GM12891 (cell line): ENCODE results near the gene MGAT3.
A peak's percentile ranks its signal among the peaks of the same experiment; 100 is the strongest.

ENCODE experiments used
- DNase-seq: peaks from one replicate; pipeline ENCODE4 v3.0.0; 2011; ENCODE audit warnings: low spot score; ENCODE audit not compliant: insufficient read length
- FAIRE-seq: peaks from 2 replicates; lab custom pipeline; 2011; peaks lifted over from hg19 to GRCh38; lab: Jason Lieb, UNC
- PAX5 ChIP-seq: IDR thresholded peaks from 2 replicates; pipeline ENCODE4 v1.6.1; 2011; ENCODE audit warnings: low read length, moderate library complexity, mild to moderate bottlenecking; ENCODE audit not compliant: insufficient read depth, severe bottlenecking
- POLR2A ChIP-seq: IDR thresholded peaks from 2 replicates; pipeline ENCODE4 v1.6.1; 2011; ENCODE audit warnings: low read depth, low read length, control low read depth
- POLR2AphosphoS5 ChIP-seq: IDR thresholded peaks from 2 replicates; pipeline ENCODE4 v1.6.1; 2011; ENCODE audit warnings: low read depth, low read length, control low read depth
- POU2F2 ChIP-seq: IDR thresholded peaks from 2 replicates; pipeline ENCODE4 v1.6.1; 2011; ENCODE audit warnings: low read depth, mild to moderate bottlenecking, control low read depth, low read length, moderate library complexity
- SPI1 ChIP-seq: IDR thresholded peaks from 2 replicates; pipeline ENCODE4 v1.6.1; 2011; ENCODE audit warnings: low read depth, low read length, control low read depth
- TAF1 ChIP-seq: IDR thresholded peaks from 2 replicates; pipeline ENCODE4 v1.6.1; 2011; ENCODE audit warnings: low read depth, low read length, control low read depth

MGAT3 gene

GRCh38 chr22:39457556-39458443 is 988 bp downstream of the MGAT3 start:
- no peak for TF ChIP-seq POLR2A
- TF ChIP-seq POLR2AphosphoS5 = no peak
- no peak for TF ChIP-seq TAF1
- no peak for TF ChIP-seq SPI1
- TF ChIP-seq POU2F2 = no peak
- no peak for TF ChIP-seq PAX5
- peak; percentile 68 for DNase-seq
- FAIRE-seq = peak; percentile 40

DNA sequence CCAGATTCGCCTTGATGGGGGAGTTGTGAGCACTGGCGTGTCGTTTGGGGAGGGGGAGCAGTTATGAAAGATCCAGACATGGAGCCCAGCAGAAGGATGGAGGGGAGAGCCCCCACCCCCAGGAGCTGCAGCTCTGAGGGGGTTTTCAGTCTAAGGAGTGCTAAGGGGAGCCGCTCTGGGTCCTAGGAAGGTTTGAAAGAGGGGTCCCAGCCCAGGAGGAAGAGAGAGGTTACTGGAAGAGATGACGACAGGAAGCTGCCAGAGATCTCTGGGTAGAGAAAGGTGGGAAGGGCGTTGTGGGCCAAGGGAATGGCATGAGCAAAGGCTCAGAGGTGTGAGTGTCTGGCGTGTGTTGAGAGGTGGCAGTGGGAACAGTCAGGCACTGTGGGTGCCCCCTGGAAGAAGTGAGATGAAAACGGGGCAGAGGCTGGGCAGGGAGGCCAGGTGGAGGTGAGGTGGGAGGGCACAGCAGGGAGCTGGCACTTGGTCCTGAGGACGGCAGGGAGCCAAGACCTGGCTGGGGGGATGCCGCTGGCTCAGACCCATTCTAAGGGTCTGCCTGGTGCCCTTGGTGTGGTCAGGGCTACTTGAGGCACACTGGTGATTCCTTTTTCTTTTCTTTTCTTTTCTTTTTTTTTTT is 1.8 kb downstream of the MGAT3 start:
- FAIRE-seq (peak; percentile 78), DNase-seq (no peak)
- TF ChIP-seq SPI1 (no peak), TAF1 (no peak), POLR2A (no peak), POLR2AphosphoS5 (no peak), POU2F2 (no peak), PAX5 (no peak)

DNA sequence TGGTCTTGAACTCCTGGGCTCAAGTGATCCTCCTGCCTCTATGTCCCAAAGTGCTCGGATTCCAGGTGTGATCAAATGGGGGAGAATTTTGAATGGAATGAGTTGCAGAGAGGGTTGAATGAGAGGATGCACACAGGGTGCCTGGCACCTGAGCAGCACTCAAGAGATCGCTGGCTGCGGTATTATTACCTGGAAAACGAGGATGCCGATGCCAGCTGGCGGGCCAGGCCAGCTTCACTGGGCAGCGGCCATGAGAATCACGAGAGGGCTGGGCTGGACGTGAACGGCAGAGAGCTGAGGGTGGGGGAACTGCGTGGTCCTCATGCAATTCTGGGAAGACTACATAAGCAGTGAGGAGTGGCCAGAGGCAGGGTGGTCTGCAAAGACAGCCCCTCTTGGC is 2.9 kb downstream of the MGAT3 start:
- no peak for FAIRE-seq
- TF ChIP-seq POLR2A = no peak
- TF ChIP-seq POU2F2 = no peak
- no peak for DNase-seq

DNA sequence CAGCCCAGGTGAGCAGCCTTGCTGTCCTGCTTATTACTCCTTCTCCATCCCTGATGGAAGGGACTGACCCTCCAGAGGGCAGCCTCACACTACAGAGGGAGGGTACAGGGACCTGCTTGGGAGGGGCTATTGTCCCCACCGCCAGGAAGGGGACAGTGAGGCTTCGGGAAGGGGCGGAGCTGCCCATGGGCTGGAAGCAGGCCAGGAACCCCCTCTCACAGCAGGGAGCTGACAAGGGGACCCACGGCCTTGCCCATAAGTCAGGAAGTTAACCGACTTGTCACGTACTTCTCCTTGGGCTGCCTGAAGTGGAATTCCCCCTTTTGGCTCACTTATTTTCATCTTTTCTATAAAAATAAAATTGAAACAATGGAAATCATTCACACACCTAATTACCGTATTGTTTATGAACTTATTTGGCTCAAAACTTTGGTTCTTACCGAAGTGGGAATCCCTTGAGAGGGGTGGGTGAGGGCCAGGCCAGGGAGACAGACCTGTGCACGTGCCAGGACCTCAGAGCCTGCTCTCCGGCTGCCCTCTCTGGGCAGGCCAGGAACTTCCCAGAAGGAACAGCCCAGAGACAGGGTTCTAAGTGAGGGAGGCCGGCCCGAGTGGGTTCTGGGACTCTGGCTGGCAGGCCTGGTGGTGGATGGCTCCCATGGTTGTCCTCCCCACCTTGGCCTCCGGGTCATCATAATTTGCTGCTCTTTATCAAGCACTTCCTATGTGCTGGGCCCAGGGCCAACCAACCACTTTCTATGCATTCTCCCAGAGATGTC is 5.8 kb downstream of the MGAT3 start:
- FAIRE-seq (peak; percentile 91), DNase-seq (no peak)
- TF ChIP-seq POLR2AphosphoS5 (no peak), SPI1 (no peak), TAF1 (no peak)

GRCh38 chr22:39463277-39463676 is 6.5 kb downstream of the MGAT3 start:
- no peak for DNase-seq
- TF ChIP-seq POLR2A (no peak), SPI1 (no peak), PAX5 (no peak), POLR2AphosphoS5 (no peak), TAF1 (no peak), POU2F2 (no peak)
- FAIRE-seq = no peak

- FAIRE-seq = no peak
- TF ChIP-seq POLR2AphosphoS5 (no peak), TAF1 (no peak), POU2F2 (no peak)
- no peak for DNase-seq
Observed at GRCh38 chr22:39463931-39464390, 7.1 kb downstream of the MGAT3 start.

DNA sequence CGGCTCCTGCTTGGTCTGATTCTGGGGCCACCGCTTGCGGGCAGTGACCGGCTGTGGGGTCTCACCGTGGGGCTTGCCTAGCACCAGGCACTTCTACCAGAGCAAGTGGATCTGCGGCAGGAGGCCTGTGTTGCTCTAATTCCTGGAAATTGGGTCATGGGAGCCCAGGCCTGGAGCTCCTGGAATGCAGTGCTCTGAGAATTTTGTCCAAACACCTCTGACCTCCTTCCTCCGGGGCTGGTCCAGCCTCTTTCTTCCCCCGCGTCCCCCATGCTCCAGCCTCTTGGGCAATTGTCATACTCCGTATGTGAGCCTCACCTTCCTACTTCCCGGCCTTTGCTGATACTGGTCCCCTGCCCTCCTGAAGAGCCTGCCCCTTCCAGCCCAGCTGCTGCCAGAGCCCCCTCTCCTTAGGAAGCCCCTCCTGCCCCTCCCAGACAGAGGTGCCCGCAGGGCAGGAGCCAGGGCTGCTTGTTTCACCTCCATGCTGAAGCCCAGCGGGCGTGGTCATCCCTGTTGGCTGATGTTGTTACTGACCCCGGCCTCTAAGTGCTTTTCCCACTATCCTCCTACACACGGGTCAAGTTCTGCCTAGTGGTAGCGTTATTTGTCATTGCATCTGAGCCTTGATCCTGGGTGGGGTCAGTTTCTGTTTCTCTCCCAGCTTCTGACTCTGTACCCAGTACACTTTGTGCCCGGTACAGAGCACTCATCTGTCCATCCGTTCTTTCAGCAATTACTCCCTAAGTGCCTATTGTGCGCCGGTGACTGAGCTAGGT is 9.6 kb downstream of the MGAT3 start:
- TF ChIP-seq POU2F2 (no peak), PAX5 (no peak), TAF1 (no peak), POLR2A (no peak), POLR2AphosphoS5 (no peak), SPI1 (no peak)
- peak; percentile 61 for FAIRE-seq

GRCh38 chr22:39467390-39467895 is 10.6 kb downstream of the MGAT3 start:
- DNase-seq (no peak), FAIRE-seq (no peak)

More for the DNA sequence above, 9.6 kb downstream of the MGAT3 start:
- DNase-seq = no peak

More at GRCh38 chr22:39467390-39467895, 10.6 kb downstream of the MGAT3 start:
- TF ChIP-seq POLR2A = no peak
